HG02852 (cell line): ENCODE results near the gene MTHFD2.
A peak's percentile ranks its signal among the peaks of the same experiment; 100 is the strongest.
"Not testable (repeated sequence)": the region's sequence is repeated elsewhere in the genome, so short reads cannot be mapped to it uniquely, and the experiment has no call there.

ENCODE experiments used
- ATAC-seq: cut with Tn5 transposase; IDR thresholded peaks from one replicate; pipeline ENCODE4 v1.9.1; 2021; ENCODE audit warnings: mild to moderate bottlenecking, moderate library complexity; ENCODE audit not compliant: unreplicated experiment

MTHFD2 gene

DNA sequence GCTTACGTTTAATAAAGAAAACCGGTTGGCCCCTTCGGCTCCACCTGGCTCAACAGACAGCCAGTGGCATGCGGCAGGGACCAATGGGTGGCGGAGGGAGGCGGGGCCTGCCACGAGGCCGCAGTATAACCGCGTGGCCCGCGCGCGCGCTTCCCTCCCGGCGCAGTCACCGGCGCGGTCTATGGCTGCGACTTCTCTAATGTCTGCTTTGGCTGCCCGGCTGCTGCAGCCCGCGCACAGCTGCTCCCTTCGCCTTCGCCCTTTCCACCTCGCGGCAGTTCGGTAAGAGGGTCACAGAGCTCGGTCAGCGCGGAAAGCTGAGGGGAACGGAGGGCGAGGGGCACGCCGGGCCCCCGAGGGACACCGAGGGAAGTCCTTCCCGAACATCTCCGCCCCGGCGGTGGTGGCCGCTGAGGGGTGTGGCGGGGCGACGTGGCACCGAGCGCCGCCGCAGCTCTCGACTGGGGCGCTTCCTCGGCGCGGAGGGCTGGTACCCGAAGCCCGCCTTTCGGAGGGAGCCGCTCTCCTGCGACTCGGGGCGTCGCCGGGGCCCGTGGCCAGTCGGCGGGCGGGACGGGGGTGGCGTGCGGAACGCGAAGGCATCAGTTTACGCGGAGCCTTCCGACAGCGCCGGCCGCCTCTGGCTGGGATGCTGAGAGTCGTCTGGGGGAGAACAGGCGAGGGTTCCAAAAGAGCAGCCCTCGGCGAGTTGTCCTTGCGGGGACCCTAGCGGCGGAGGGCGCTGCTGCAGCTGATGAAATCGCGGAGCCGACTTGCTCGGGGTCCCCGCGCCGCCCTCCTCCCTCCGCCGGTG is at the start of gene MTHFD2:
Gene MTHFD2 (plus strand): TSS at position 155 of the 814 bp plus-strand sequence. CDS start 27 bp downstream, at position 182.
- peak; percentile 93 for ATAC-seq

GRCh38 chr2:74149247-74149525 is 49.2 kb upstream of the MTHFD2 start:
- ATAC-seq, result no peak

GRCh38 chr2:74149570-74150319 is 48.7 kb upstream of the MTHFD2 start:
- ATAC-seq, result no peak

DNA sequence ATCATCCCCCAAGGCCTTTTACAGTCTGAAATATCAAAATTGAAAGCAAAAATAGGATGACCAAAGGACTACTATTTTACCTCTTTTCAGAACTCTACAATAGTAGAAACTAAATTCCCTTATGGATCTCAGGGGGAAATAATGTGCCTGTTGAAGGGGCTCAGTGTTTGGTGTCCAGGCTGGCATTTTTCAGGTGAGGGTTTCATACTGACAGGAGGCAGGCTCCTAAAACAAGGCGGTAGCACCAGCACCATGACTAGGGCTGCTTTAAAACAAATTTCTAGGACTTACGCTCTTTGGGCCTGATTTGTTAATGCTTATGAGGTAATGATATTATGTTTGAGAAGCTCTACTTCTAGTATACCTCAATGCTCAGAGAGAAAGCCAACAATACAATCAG is 45.5 kb upstream of the MTHFD2 start:
- no peak for ATAC-seq

- no peak for ATAC-seq
Measured at GRCh38 chr2:74155830-74156229, 42.6 kb upstream of the MTHFD2 start.

GRCh38 chr2:74162951-74163350 is 35.5 kb upstream of the MTHFD2 start:
- ATAC-seq, result no peak

DNA sequence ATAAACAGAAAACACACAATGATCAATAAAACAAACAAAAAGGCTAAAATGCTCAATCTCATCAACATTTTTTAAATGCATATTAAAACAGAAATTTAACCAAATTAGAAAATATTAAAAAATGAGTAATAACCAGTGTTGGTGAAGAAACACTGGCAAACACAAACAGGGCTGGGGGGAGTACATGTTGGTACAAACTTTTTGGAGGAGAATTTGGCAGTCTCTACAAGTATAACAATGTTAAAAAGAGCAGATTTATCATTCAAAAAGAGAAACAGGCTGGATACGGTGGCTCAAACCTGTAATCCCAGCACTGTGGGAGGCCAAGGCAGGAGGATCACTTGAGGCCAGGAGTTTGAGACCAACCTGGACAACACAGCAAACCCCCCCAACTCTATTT is 33.7 kb upstream of the MTHFD2 start:
- ATAC-seq, result no peak

- peak; percentile 55 for ATAC-seq
Measured at GRCh38 chr2:74168739-74169138, 29.7 kb upstream of the MTHFD2 start.

DNA sequence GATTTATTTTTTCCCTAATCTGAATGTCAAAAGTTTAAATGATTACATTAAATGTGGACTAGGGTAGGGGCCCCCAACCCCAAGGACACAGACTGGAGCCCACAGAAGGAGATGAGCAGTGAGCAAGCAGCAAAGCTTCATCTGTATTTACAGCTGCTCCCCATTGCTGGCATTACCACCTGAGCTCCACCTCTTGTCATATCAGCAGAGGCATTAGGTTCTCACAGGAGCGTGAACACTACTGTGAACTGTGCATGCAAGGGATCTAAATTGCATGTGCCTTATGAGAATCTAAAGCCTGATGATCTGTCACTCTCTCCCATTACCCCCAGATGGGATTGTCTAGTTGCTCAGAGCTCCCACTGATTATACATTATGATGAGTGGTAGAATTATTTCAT is 23.5 kb upstream of the MTHFD2 start:
- ATAC-seq, result no peak

DNA sequence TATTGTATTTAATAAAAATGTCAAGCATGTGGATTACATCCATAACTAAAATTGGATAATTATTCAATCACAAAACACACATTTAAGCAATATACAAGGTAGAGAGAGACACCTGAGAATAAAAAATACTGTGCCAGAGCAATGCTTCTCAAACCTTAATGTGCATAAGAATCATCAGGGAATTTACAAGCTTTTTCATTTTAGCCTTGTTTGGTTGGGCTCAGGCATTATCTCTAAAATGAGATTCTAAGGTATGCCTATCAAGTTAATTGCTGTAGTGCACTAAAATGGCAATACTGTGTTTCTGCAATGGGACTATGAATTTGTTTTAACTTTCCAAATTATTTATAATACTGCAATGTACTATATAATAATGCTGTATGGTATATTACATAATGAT is 20.7 kb upstream of the MTHFD2 start:
- no peak for ATAC-seq

DNA sequence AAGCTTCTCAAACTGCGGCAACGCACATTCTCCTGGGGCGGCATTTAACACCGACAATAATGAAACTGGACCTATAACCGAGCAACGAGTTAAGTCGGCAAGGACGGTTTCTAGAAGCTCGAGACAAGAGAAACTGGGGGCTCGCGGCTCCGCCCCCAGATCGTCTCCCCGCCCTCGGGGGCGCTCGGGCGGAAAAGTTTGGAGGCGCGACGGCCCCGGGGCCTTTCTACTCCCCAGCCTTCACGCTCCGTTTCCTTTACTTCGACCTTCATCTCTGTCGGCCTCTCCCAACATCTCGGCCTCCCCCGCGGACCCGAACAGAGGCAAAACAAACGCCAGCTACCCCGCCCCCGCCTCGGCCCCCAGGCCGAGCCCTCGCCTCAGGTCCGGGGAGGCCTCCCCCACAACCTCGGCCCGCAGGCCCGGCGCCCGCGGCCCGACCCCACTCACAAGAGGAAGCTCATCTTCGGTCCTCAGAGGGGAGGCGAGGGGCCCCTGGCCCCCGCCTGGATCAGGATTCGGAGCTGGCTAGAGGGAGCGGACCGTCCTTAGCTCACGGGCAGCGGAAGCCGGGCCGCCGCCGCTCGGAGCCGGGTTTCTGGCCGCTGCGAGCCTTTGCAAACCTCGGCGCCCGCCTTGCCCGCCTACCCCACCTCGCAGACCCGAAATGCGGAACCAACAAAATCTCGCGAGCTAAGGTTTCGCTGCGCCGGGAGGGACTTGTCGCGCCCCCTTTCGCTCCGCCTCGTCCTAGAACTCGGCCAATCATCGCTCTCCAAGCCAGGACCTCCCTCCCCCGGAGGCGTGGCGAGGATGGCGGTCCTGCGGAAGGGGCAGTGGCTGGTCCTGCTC is 20.0 kb upstream of the MTHFD2 start, which contains the start of gene MOB1A:
Gene MOB1A (minus strand): TSS at position 669 of the 852 bp plus-strand sequence. CDS start 205 bp downstream, at position 464.
- ATAC-seq, result peak; percentile 81

- peak; percentile 6 for ATAC-seq
Measured at GRCh38 chr2:74179063-74179865, 19.2 kb upstream of the MTHFD2 start.

- peak; percentile 27 for ATAC-seq
Measured at GRCh38 chr2:74181739-74182138, 16.7 kb upstream of the MTHFD2 start.

GRCh38 chr2:74183878-74184277 is 14.5 kb upstream of the MTHFD2 start:
- ATAC-seq, result no peak

- ATAC-seq, result peak; percentile 67
Measured at GRCh38 chr2:74186038-74186437, 12.4 kb upstream of the MTHFD2 start.

- ATAC-seq, result not testable (repeated sequence)
Measured at GRCh38 chr2:74186706-74187105, 11.7 kb upstream of the MTHFD2 start.

- ATAC-seq, result no peak
Measured at GRCh38 chr2:74188018-74188601, 10.3 kb upstream of the MTHFD2 start.

GRCh38 chr2:74188696-74189095 is 9.7 kb upstream of the MTHFD2 start:
- no peak for ATAC-seq

DNA sequence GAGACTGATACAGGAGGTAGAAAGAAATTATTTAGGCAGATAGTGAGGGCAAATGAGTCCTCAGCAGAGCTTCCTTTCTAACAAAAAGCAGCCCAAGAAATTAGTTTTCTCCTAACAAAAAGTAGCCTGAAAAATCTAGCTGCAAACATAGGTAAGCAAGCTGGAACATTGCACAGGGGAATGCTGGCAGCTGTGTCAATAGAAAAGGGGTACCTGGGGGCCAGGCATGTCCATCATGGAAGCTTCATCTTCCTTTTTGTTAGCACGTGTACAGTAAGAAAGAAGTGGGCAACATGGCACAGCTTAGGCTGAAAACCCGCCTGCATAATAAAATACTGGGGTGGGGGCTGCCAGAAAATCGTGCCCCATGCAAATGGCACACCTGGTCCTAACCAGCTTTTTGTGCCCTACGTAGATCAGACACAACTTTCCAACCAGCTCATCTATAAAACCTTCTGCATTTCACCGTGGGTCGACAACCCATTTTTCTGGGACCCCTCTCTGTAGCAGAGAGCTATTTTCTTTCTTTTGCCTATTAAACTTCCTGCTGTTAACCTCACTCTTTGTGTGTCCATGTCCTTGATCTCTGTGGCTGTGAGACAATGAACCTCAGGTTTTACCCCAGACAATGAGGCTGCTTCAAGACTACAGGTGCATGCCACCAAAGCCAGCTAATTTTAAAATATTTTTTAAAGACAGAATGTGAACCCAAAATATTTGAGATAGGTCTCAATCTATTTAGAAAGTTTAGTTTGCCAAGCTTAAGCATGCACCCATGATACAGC is 6.6 kb upstream of the MTHFD2 start:
- no peak for ATAC-seq
